ENCODE data around the gene FCHO2.

Gene FCHO2

DNA sequence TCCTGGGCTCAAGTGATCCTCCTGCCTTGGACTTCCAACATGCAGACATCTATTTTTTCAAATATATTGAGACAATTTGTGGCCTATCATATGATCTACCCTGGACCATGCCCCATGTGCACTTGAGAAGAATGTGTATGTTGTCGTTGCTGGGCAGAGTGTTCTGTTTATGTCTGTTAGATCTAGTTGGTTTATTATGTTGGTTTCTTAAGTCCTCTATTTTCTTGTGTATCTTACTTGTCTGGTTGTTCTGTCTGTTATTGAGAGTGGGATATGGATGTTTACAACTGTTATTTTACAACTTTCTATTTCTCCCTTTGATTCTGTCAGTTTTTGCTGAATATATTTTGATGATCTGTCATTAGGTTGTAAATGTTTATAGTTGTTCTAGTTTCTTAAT is 154.3 kb downstream of the FCHO2 start:
- H2AFZ ChIP-seq (ENCODE audit: low read length) = no peak overlapping the region

DNA sequence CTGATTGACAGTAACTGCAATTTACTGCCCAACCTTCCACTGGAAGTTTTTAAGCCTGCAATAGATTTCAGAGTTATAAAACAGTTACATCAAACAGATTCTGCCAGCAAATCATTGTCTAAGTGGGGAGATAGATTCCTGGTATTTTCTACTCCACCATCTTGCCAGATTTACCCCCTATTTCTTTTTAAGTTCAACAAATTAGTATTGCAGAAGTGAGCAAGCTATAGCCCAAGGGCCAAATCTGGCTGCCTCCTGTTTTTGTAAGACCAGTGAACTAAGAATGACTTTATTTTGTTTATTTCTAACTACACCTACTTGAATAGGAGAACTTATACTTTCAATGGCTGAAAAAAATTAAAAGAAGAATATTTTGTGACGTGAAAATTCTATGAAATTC is 155.7 kb downstream of the FCHO2 start:
- Histone ChIP-seq H4K20me1 (ENCODE audit: insufficient read depth, low read length) (no peaks in the 10 kb centered on the region), H3K9me2 (ENCODE audit: low read depth, low read length) (no peaks in the 10 kb centered on the region), H3K27me3 (ENCODE audit: insufficient read depth, low read length) (no peaks in the 10 kb centered on the region), H3K79me2 (ENCODE audit: insufficient read depth, low read length) (no peaks in the 10 kb centered on the region), H3K9ac (ENCODE audit: low read length) (no peak overlapping the region), H2AFZ (ENCODE audit: low read length) (no peak overlapping the region), H3K9me3 (ENCODE audit: low read length) (no peaks in the 10 kb centered on the region), H3K4me1 (ENCODE audit: insufficient read depth, low read length, severe bottlenecking) (no peaks in the 10 kb centered on the region), H3K36me3 (ENCODE audit: insufficient read depth, low read length) (no peaks in the 10 kb centered on the region), H3K27ac (ENCODE audit: low read depth, low read length, poor library complexity, severe bottlenecking) (no peak overlapping the region), H3K4me2 (ENCODE audit: low read length) (no peak overlapping the region), H3F3A (ENCODE audit: insufficient read depth, low read length) (no peaks in the 10 kb centered on the region), H3K4me3 (ENCODE audit: low read depth, low read length, poor library complexity, severe bottlenecking) (no peak overlapping the region)
- no peak for TF ChIP-seq EZH2 (IDR thresholded peaks at IDR 0.05; ENCODE audit: borderline replicate concordance, low read length)

More for the DNA sequence above, 154.3 kb downstream of the FCHO2 start:
- Histone ChIP-seq H4K20me1 (ENCODE audit: insufficient read depth, low read length) (no peaks in the 10 kb centered on the region), H3K4me2 (ENCODE audit: low read length) (no peak overlapping the region), H3F3A (ENCODE audit: insufficient read depth, low read length) (no peaks in the 10 kb centered on the region), H3K4me1 (ENCODE audit: insufficient read depth, low read length, severe bottlenecking) (no peaks in the 10 kb centered on the region), H3K36me3 (ENCODE audit: insufficient read depth, low read length) (no peaks in the 10 kb centered on the region), H3K27ac (ENCODE audit: low read depth, low read length, poor library complexity, severe bottlenecking) (no peak overlapping the region), H3K27me3 (ENCODE audit: insufficient read depth, low read length) (no peaks in the 10 kb centered on the region), H3K4me3 (ENCODE audit: low read depth, low read length, poor library complexity, severe bottlenecking) (no peak overlapping the region), H3K9ac (ENCODE audit: low read length) (no peak overlapping the region), H3K9me3 (ENCODE audit: low read length) (no peaks in the 10 kb centered on the region), H3K79me2 (ENCODE audit: insufficient read depth, low read length) (no peaks in the 10 kb centered on the region), H3K9me2 (ENCODE audit: low read depth, low read length) (no peaks in the 10 kb centered on the region)
- TF ChIP-seq, protein P1, sequence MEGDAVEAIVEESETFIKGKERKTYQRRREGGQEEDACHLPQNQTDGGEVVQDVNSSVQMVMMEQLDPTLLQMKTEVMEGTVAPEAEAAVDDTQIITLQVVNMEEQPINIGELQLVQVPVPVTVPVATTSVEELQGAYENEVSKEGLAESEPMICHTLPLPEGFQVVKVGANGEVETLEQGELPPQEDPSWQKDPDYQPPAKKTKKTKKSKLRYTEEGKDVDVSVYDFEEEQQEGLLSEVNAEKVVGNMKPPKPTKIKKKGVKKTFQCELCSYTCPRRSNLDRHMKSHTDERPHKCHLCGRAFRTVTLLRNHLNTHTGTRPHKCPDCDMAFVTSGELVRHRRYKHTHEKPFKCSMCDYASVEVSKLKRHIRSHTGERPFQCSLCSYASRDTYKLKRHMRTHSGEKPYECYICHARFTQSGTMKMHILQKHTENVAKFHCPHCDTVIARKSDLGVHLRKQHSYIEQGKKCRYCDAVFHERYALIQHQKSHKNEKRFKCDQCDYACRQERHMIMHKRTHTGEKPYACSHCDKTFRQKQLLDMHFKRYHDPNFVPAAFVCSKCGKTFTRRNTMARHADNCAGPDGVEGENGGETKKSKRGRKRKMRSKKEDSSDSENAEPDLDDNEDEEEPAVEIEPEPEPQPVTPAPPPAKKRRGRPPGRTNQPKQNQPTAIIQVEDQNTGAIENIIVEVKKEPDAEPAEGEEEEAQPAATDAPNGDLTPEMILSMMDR (IDR thresholded peaks at IDR 0.05; ENCODE audit: low read length) = no peak
- TF ChIP-seq EZH2 (IDR thresholded peaks at IDR 0.05; ENCODE audit: borderline replicate concordance, low read length) = no peak

DNA sequence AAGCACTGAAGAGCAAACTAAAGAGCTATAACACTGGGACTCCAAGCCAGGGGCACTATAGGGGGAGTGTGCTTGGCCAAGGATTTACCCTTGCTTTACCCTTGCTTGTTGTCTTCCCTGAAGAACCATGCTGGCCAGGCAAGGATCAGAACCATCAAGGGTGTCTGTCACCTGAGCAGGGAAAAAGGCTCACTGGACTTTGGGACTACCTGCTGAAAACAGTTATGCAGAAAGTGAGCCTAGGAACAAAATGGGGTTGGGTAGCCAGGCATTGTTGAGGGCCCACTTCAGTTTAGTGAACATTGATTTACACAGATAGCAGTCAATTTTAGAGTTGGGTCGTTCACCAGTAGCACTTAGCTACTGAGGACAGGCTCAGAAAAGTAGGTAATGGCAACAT is 156.5 kb downstream of the FCHO2 start:
- H2AFZ ChIP-seq (ENCODE audit: low read length) = no peak overlapping the region
- no peak overlapping the region for H3K9ac ChIP-seq (ENCODE audit: low read length)
- H3K9me3 ChIP-seq (ENCODE audit: low read length) = no peaks in the 10 kb centered on the region
- no peak for TF ChIP-seq EZH2 (IDR thresholded peaks at IDR 0.05; ENCODE audit: borderline replicate concordance, low read length)
- H3K4me1 ChIP-seq (ENCODE audit: insufficient read depth, low read length, severe bottlenecking) = no peaks in the 10 kb centered on the region
- no peaks in the 10 kb centered on the region for H3K79me2 ChIP-seq (ENCODE audit: insufficient read depth, low read length)
- no peak overlapping the region for H3K4me2 ChIP-seq (ENCODE audit: low read length)
- no peak overlapping the region for H3K27ac ChIP-seq (ENCODE audit: low read depth, low read length, poor library complexity, severe bottlenecking)
- no peaks in the 10 kb centered on the region for H3K27me3 ChIP-seq (ENCODE audit: insufficient read depth, low read length)
- H3K36me3 ChIP-seq (ENCODE audit: insufficient read depth, low read length) = no peaks in the 10 kb centered on the region
- H3K9me2 ChIP-seq (ENCODE audit: low read depth, low read length) = no peaks in the 10 kb centered on the region
- no peaks in the 10 kb centered on the region for H3F3A ChIP-seq (ENCODE audit: insufficient read depth, low read length)
- no peak overlapping the region for H3K4me3 ChIP-seq (ENCODE audit: low read depth, low read length, poor library complexity, severe bottlenecking)
- no peaks in the 10 kb centered on the region for H4K20me1 ChIP-seq (ENCODE audit: insufficient read depth, low read length)

DNA sequence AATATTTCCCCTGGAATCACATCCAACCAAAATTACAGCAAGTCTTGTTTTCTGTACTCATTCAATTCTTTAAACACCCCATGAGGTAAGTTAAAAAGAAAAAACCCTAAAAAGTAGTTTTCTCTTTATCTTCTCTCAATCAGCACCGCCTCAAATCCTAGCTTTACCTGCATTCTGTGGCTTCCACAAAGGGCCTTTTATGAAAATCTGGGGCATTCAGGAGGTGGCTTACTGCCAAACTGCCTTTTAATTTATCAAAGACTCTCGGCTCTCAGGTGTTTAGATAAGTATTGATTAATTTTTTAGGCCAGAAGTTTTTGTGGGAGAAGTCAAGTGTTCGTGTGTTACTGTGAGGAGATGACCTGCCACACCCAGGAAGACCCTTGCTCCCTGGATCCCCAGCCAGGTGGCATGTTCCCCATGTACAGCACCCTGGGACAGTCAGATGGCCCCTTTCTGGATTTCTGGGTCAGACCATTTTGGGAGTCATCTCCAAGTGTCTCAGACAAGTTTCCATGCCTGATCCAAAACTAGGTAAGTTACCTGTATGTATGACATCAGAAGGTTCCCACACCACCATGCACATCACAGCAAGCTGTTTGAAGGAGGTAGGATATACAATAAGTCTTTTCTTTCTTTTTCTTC is 158.3 kb downstream of the FCHO2 start:
- Histone ChIP-seq H3K27ac (ENCODE audit: low read depth, low read length, poor library complexity, severe bottlenecking) (no peak overlapping the region), H3K79me2 (ENCODE audit: insufficient read depth, low read length) (no peaks in the 10 kb centered on the region), H3K27me3 (ENCODE audit: insufficient read depth, low read length) (no peaks in the 10 kb centered on the region), H3K4me1 (ENCODE audit: insufficient read depth, low read length, severe bottlenecking) (no peaks in the 10 kb centered on the region), H3K4me2 (ENCODE audit: low read length) (no peak overlapping the region), H3F3A (ENCODE audit: insufficient read depth, low read length) (no peaks in the 10 kb centered on the region), H3K9ac (ENCODE audit: low read length) (no peak overlapping the region), H2AFZ (ENCODE audit: low read length) (no peak overlapping the region), H3K9me2 (ENCODE audit: low read depth, low read length) (no peaks in the 10 kb centered on the region), H3K36me3 (ENCODE audit: insufficient read depth, low read length) (no peaks in the 10 kb centered on the region), H4K20me1 (ENCODE audit: insufficient read depth, low read length) (no peaks in the 10 kb centered on the region), H3K4me3 (ENCODE audit: low read depth, low read length, poor library complexity, severe bottlenecking) (no peak overlapping the region), H3K9me3 (ENCODE audit: low read length) (no peaks in the 10 kb centered on the region)
- no peak for TF ChIP-seq EZH2 (IDR thresholded peaks at IDR 0.05; ENCODE audit: borderline replicate concordance, low read length)
- TF ChIP-seq, protein P1 (IDR thresholded peaks at IDR 0.05; ENCODE audit: low read length) = no peak
